NCI-H1417 treated with DMSO at 0.1 percent for 48 hours (cell line): Measurements from ENCODE around the gene A4GALT.

Source experiments
- DNase-seq: peaks from one replicate; lab custom pipeline; 2025; lab: John Stamatoyannopoulos, UW

A4GALT gene

DNA sequence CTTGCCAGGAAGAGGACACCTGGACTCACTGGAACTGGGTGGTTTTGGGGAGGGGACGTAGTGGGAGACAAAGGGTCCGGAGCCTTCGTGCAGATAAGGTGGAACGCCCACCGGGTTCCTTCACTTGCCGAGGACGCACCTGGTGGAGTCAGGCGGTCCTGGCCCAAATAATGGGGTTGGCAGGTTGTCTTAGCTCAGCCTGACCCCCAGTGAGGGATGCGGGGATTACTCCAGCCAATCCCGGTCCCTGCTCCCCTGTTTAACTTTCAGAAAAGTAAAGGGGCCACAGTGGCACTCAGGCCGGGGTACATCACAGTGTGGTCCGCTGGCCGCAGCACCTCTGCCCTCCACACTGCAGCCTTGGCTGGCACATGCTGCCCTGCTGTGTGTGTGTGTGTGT lies 18.0 kb downstream of the A4GALT start:
- no peak for DNase-seq

DNA sequence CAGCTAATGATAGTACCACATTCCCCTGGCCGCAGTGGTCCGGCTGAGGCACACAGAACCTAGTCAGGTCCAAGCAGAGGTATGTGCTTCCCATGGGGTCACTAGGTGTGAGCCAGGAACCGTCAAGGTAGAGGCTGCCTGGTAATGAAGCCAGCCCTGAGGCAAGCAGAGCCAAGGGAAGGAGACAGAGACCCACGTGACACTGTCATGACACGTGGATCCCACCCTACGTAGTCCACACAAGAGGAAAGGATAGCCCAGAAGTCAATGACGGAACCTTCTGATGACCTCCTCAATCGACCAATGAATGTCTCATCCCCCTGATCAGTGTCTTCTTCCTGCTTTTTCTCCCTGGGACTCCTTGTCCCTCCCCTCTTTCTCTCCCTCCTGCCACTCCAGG lies 19.0 kb downstream of the A4GALT start:
- no peak for DNase-seq

GRCh38 chr22:42700901-42701300 lies 19.8 kb downstream of the A4GALT start:
- no peak for DNase-seq

DNA sequence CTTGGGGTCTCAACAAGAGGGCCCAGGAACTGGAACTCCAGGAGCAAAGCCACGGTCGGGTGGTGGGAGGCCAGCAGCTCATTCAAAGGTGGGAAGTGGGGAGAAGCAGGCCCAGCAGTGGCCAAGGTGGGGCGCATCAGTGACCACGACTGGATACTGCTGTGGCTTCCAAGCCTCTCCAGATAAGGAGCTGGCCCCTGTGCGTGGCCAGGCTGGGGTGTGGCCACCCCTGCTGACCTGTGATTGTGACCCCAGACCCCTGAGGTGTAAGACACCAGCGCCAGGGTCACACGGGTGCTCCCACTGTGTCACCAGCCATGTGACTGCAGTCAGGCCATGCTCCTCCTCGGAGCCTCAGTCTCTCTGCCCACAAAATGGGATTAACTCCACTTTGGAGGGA lies 20.3 kb downstream of the A4GALT start:
- no peak for DNase-seq

GRCh38 chr22:42699976-42700352 lies 20.7 kb downstream of the A4GALT start:
- no peak for DNase-seq

DNA sequence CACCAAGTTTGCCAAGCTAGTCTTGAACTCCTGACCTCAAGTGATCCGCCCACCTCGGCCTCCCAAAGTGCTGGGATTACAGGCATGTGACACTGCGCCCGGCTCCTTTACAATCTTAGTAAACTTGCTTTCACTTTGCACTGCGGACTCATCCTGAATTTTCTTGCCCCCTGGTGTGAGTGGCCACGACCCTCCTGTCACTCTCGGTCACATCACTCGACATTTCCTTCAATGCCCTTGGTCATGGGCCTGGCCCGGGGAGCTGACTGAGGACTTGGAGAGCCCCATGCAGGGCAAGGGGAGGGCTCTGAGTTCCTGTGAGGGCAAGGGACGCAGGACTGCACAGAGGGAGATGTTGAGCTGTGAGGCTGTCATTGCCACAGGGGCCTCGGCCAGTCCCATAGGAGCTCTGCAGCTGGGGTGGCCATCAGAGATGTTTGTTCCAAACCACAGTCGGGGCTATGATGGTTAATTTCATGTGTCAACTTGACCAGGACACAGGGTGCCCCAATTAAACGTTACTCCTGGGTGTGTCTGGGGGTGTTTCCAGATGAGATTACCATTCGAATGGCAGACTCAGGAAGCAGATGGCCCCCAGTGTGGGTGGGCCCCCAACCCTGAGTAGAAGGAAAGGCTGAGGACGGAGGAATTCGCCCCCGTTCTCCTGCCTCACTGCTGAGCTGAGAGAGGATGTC lies 21.2 kb downstream of the A4GALT start:
- no peak for DNase-seq

GRCh38 chr22:42697542-42698013 lies 23.1 kb downstream of the A4GALT start:
- no peak for DNase-seq

- DNase-seq = no peak
These were observed 24.2 kb downstream of the A4GALT start for GRCh38 chr22:42696331-42696967.

GRCh38 chr22:42695294-42695693 lies 25.4 kb downstream of the A4GALT start:
- DNase-seq = no peak

- DNase-seq = no peak
These were observed 26.6 kb downstream of the A4GALT start for GRCh38 chr22:42693763-42694683.

GRCh38 chr22:42693055-42693762 lies 27.5 kb downstream of the A4GALT start:
- no peak for DNase-seq

DNA sequence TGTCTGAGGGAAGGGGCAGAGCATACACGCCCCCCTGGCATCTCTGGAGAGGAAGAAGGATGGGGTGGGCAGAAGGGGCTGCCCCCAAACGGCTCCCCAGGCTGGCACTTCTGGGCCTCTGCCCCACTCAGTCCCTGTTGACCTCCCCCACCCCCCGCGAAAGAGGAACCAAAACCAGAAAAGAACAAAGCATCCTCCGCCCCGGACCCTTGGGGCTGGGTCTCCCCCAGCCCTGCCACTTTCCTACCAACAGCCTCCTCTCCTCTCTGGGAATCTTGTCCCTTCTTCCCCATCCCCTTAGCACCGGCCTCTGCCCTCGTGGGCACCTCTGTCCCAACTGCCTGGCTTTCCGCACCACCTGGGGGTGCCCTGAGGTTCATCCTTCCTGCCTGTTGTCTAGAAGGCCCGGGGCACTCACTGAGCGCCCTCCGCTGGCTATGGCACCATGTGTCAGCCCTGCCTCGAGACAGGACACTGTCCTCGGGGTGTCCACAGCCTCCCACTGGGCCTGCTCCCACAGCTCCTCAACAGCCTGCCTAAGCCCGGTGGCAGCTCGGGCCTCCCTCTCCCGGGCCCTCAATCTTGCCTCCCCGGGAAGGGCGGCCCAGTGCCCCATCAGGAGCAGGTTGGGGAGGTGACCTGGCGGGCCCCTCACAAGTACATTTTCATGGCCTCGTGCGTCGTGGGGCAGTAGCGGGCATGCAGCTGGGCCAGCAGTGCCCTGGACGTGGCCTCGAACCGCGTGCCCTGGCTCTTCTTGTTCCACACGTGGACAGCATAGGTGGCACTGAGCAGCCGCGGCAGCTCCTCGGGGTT lies 28.2 kb downstream of the A4GALT start:
- DNase-seq = no peak

GRCh38 chr22:42691440-42691839 lies 29.2 kb downstream of the A4GALT start:
- no peak for DNase-seq

- no peak for DNase-seq
These were observed 32.1 kb downstream of the A4GALT start for GRCh38 chr22:42688241-42689211.

GRCh38 chr22:42686756-42687491 lies 33.7 kb downstream of the A4GALT start:
- no peak for DNase-seq

- no peak for DNase-seq
These were observed 34.6 kb downstream of the A4GALT start for GRCh38 chr22:42685941-42686653.

DNA sequence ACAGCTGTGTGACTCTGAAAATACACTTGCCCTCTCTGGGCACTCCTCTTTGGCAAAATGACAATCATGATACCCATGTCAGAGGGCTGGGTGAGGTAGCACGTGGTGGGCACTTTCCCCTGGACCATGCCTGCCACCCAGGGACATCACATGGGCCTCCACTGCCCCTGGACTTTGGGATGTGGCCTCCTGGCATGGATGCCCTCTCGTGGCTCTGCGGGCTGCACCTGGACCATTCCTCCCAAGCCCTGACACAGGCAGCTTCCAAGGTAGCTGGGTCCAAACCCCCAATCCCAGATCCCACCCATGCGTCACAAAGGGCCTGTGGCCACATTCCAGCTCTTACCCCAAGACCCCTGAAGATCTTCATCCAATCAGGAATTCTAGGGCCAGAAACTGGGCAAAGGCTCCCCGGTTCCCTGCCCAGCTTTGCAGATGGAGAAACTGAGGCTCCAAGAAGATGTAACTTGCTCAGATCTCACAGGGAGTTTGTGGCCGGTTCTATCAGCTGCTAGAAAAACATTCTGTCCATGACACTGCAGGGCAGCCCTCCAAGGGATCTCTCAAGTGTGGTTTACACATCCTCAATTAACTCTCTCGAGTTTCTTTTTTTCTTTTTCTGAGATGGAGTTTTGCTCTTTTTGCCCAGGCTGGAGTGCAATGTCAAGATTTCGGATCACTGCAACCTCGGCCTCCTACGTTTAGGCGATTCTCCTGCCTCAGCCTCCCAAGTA lies 36.0 kb downstream of the A4GALT start:
- no peak for DNase-seq
